Naive thymus-derived CD4-positive, alpha-beta T cell (primary cell): ENCODE results near the gene AKAP6. TPM values are rescaled to one million over a fixed set of nuclear protein-coding genes. Genes with fewer than 3 reads are reported as not detected.

Source experiments
- ATAC-seq: fragments of 150-1000 bp; cut with Tn5 transposase; 2 replicates; pipeline ENCODE4 v1.10.0; 2021; ENCODE audit warnings: mild to moderate bottlenecking, moderate library complexity
- CTCF ChIA-PET: fragments of 350-600 bp; sonication (Branson Sonifier 250); formaldehyde crosslinking; loops from one replicate; lab custom pipeline; 2021; ENCODE audit warnings: antibody characterized with exemption; lab: Charles Lee
- POLR2A ChIA-PET: fragments of 350-600 bp; sonication (Branson Sonifier 250); formaldehyde crosslinking; loops from one replicate; lab custom pipeline; 2021; ENCODE audit warnings: antibody characterized with exemption, inconsistent platforms; lab: Charles Lee
- DNase-seq, 9 donors: peaks; one replicate each; pipeline versions ENCODE4 v3.0.0 to v3.0.0-alpha.2; 2020 to 2022; ENCODE audit warnings: mixed read lengths in 1 of 9
- H3K27ac ChIP-seq: one replicate; pipeline ENCODE4 v1.7.0; 2013; ENCODE audit warnings: mild to moderate bottlenecking, low read depth, low read length, moderate library complexity
- H3K27me3 ChIP-seq, 2 donors: one replicate each; pipeline ENCODE4 v1.7.0; 2013; ENCODE audit warnings: low read length in 2 of 2, mild to moderate bottlenecking in 2 of 2, moderate library complexity in 2 of 2; ENCODE audit not compliant: control insufficient read depth in 2 of 2, insufficient read depth in 2 of 2
- H3K36me3 ChIP-seq, 3 experiments: 1 replicate in 2 of 3; 2 replicates in 1 of 3; pipeline ENCODE4 v1.7.0; 2013; ENCODE audit warnings: low read length in 3 of 3, mild to moderate bottlenecking in 3 of 3, moderate library complexity in 1 of 3; ENCODE audit not compliant: insufficient read depth in 3 of 3, control insufficient read depth in 2 of 3
- H3K4me1 ChIP-seq, 2 donors: one replicate each; pipeline ENCODE4 v1.7.0; 2013; ENCODE audit warnings: low read length in 2 of 2, mild to moderate bottlenecking in 2 of 2, moderate library complexity in 1 of 2; ENCODE audit not compliant: control insufficient read depth in 2 of 2, insufficient read depth in 2 of 2
- H3K4me3 ChIP-seq: 2 replicates; pipeline ENCODE4 v1.7.0; 2013; ENCODE audit warnings: mild to moderate bottlenecking, low read length
- H3K9me3 ChIP-seq, 3 experiments: 1 replicate in 2 of 3; 2 replicates in 1 of 3; pipeline ENCODE4 v1.7.0; 2013; ENCODE audit warnings: low read length in 3 of 3; ENCODE audit not compliant: control insufficient read depth in 2 of 3
- H3K27ac Mint-ChIP-seq, 9 donors: one replicate each; pipeline ENCODE4 v1.8.0; 2020 to 2022; ENCODE audit warnings: mixed read lengths in 9 of 9, mild to moderate bottlenecking in 8 of 9, moderate library complexity in 5 of 9, inconsistent platforms in 2 of 9
- H3K27me3 Mint-ChIP-seq, 5 donors: one replicate each; pipeline ENCODE4 v1.8.0; 2021 to 2022; ENCODE audit warnings: mixed read lengths in 5 of 5, mild to moderate bottlenecking in 1 of 5
- H3K36me3 Mint-ChIP-seq, 5 donors: one replicate each; pipeline ENCODE4 v1.8.0; 2020 to 2022; ENCODE audit warnings: mixed read lengths in 5 of 5, mild to moderate bottlenecking in 3 of 5, inconsistent platforms in 1 of 5
- H3K4me1 Mint-ChIP-seq, 7 donors: one replicate each; pipeline ENCODE4 v1.8.0; 2020 to 2022; ENCODE audit warnings: mixed read lengths in 7 of 7, mild to moderate bottlenecking in 3 of 7, inconsistent platforms in 1 of 7
- H3K4me3 Mint-ChIP-seq, 10 donors: one replicate each; pipeline ENCODE4 v1.8.0; 2020 to 2022; ENCODE audit warnings: mild to moderate bottlenecking in 10 of 10, mixed read lengths in 10 of 10, moderate library complexity in 6 of 10, inconsistent platforms in 2 of 10
- H3K9me3 Mint-ChIP-seq, 11 donors: one replicate each; pipeline ENCODE4 v1.8.0; 2020 to 2022; ENCODE audit warnings: mixed read lengths in 11 of 11, mild to moderate bottlenecking in 4 of 11, inconsistent platforms in 1 of 11, moderate library complexity in 1 of 11
- intact Hi-C, 2 donors: fragments of 100-400 bp; cut with micrococcal nuclease; formaldehyde crosslinking; loops; one replicate each; pipeline ENCODE4 v1.15.1; 2023
- polyA plus RNA-seq, 2 donors: library from polyadenylated mRNA; unstranded; fragments of 300-500 nt; fragmentation: Illumina TruSeq; gene quantifications; one replicate each; pipeline ENCODE4 v1.2.3, GENCODE V29; 2021
- total RNA-seq, 6 experiments: library from RNA in 5 of 6; stranded (reverse) in 5 of 6; gene quantifications; 1 replicate in 5 of 6; 2 replicates in 1 of 6; pipeline ENCODE4 v1.2.3 and lab custom pipeline; 2021 to 2026

AKAP6 gene
- total and polyA plus RNA-seq, 7 experiments from 2014 or later = 0.29 to 7.9 (median 4.1) TPM

- ChIA-PET POLR2A (no interaction called here), CTCF (no interaction called here)
- intact Hi-C loops = no loop called here
- H3K4me3 ChIP-seq = no peak overlapping the region
- no peaks in the 10 kb centered on the region for H3K27me3 Mint-ChIP-seq
- peaks cover 0 to 6% (median 0%) of the 10 kb centered on the region in 5 donors for H3K36me3 Mint-ChIP-seq
- no peak for DNase-seq
- no peak for ATAC-seq
- H3K9me3 Mint-ChIP-seq = peaks cover 0 to 7% (median 2%) of the 10 kb centered on the region in 11 donors
- H3K27me3 ChIP-seq = no peaks in the 10 kb centered on the region
- H3K27ac ChIP-seq = no peak overlapping the region
- H3K36me3 ChIP-seq = no peaks in the 10 kb centered on the region
- no peak overlapping the region for H3K27ac Mint-ChIP-seq
- H3K4me1 ChIP-seq = no peaks in the 10 kb centered on the region
- no peaks in the 10 kb centered on the region for H3K9me3 ChIP-seq
- H3K4me3 Mint-ChIP-seq = no peak overlapping the region
- H3K4me1 Mint-ChIP-seq = no peaks in the 10 kb centered on the region
Measured at GRCh38 chr14:32331206-32331605, 2.1 kb downstream of the AKAP6 start.

- Mint-ChIP-seq H3K27me3 (no peaks in the 10 kb centered on the region), H3K4me1 (no peaks in the 10 kb centered on the region), H3K27ac (no peak overlapping the region), H3K4me3 (no peak overlapping the region), H3K9me3 (peaks cover 0 to 2% (median 0%) of the 10 kb centered on the region in 11 donors), H3K36me3 (peaks cover 0 to 10% (median 0%) of the 10 kb centered on the region in 5 donors)
- ChIA-PET CTCF (no interaction called here), POLR2A (no interaction called here)
- H3K36me3 ChIP-seq = no peaks in the 10 kb centered on the region
- DNase-seq = no peak
- ATAC-seq = no peak
- H3K27me3 ChIP-seq = no peaks in the 10 kb centered on the region
- no peak overlapping the region for H3K4me3 ChIP-seq
- no peaks in the 10 kb centered on the region for H3K9me3 ChIP-seq
- intact Hi-C loops = no loop called here
- no peaks in the 10 kb centered on the region for H3K4me1 ChIP-seq
- no peak overlapping the region for H3K27ac ChIP-seq
Measured at GRCh38 chr14:32332415-32333316, 3.6 kb downstream of the AKAP6 start.

- ATAC-seq = no peak
- no peaks in the 10 kb centered on the region for H3K4me1 Mint-ChIP-seq
- intact Hi-C loops = no loop called here
- H3K4me3 Mint-ChIP-seq = no peak overlapping the region
- Histone ChIP-seq H3K36me3 (no peaks in the 10 kb centered on the region), H3K4me1 (no peaks in the 10 kb centered on the region), H3K27ac (no peak overlapping the region), H3K4me3 (no peak overlapping the region), H3K9me3 (no peaks in the 10 kb centered on the region), H3K27me3 (no peaks in the 10 kb centered on the region)
- POLR2A ChIA-PET = no interaction called here
- H3K27me3 Mint-ChIP-seq = no peaks in the 10 kb centered on the region
- peaks cover 0 to 5% (median 0%) of the 10 kb centered on the region in 5 donors for H3K36me3 Mint-ChIP-seq
- DNase-seq = no peak
- no peaks in the 10 kb centered on the region for H3K9me3 Mint-ChIP-seq
- CTCF ChIA-PET = no interaction called here
- H3K27ac Mint-ChIP-seq = no peak overlapping the region
Measured at GRCh38 chr14:32336702-32337101, 7.6 kb downstream of the AKAP6 start.

DNA sequence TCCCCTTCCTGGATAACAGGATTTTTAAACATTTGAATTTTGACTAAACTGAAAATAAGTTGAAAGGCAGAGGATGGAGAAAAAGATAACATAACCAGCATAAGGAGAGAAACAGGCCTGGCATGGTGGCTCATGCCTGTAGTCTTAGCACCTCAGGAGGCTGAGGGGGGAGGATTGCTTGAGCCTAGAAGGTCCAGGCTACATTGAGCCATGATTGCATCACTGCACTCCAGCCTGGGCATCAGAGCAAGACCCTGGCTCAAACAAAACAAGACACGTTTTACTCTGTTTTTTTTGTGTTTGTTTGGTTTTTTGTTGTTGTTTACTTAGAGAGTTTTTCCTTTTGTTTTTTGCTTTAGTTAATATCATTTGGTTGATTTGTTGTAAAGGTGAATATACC is 8.7 kb downstream of the AKAP6 start:
- H3K9me3 ChIP-seq = no peaks in the 10 kb centered on the region
- ChIA-PET POLR2A (no interaction called here), CTCF (no interaction called here)
- Mint-ChIP-seq H3K27me3 (no peaks in the 10 kb centered on the region), H3K27ac (no peak overlapping the region), H3K4me1 (no peaks in the 10 kb centered on the region), H3K4me3 (no peak overlapping the region), H3K9me3 (no peaks in the 10 kb centered on the region), H3K36me3 (peaks cover 0 to 10% (median 8%) of the 10 kb centered on the region in 5 donors)
- DNase-seq (no peak), ATAC-seq (no peak)
- H3K4me3 ChIP-seq = no peak overlapping the region
- no peaks in the 10 kb centered on the region for H3K27me3 ChIP-seq
- no peaks in the 10 kb centered on the region for H3K36me3 ChIP-seq
- intact Hi-C loops = no loop called here
- no peak overlapping the region for H3K27ac ChIP-seq
- no peaks in the 10 kb centered on the region for H3K4me1 ChIP-seq

DNA sequence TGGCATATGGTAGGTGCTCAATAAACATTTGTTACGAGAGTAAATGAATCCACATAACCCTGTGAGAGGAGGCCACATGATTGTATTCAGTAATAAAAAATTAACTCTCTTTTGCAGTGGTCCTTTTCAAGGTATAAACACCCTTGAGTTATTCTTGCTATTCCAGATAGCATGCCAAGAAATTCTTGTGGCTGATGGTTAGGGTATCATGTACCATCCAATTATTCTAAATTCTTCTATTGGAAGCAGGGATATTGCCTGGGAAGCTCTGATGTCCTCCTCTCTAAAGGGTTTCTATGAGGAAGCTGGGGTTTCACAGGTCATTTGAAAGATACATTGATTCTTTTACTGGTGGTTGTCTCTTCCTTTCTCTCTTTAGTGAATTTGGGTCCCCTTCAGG is 10.1 kb downstream of the AKAP6 start:
- Mint-ChIP-seq H3K4me3 (no peak overlapping the region), H3K4me1 (no peaks in the 10 kb centered on the region), H3K27me3 (no peaks in the 10 kb centered on the region), H3K27ac (no peak overlapping the region), H3K9me3 (no peaks in the 10 kb centered on the region), H3K36me3 (peaks cover 0 to 13% (median 8%) of the 10 kb centered on the region in 5 donors)
- Histone ChIP-seq H3K4me3 (no peak overlapping the region), H3K36me3 (no peaks in the 10 kb centered on the region), H3K27me3 (no peaks in the 10 kb centered on the region), H3K4me1 (no peaks in the 10 kb centered on the region), H3K27ac (no peak overlapping the region), H3K9me3 (no peaks in the 10 kb centered on the region)
- ChIA-PET CTCF (interaction anchor here (0.6 kb wide), 1 partner anchor 9 kb away, joined by 4 read pairs; no protein-coding TSS in a partner anchor), POLR2A (interaction anchor here (0.6 kb wide), 1 partner anchor 290 kb away, joined by 3 read pairs; no protein-coding TSS in a partner anchor)
- DNase-seq (no peak), ATAC-seq (no peak)
- intact Hi-C loops = no loop called here

- Histone ChIP-seq H3K9me3 (no peaks in the 10 kb centered on the region), H3K27me3 (no peaks in the 10 kb centered on the region), H3K36me3 (no peaks in the 10 kb centered on the region), H3K4me3 (no peak overlapping the region), H3K4me1 (no peaks in the 10 kb centered on the region), H3K27ac (no peak overlapping the region)
- ChIA-PET POLR2A (interaction anchor here (0.7 kb wide), 1 partner anchor 87 kb away, joined by 3 read pairs; no protein-coding TSS in a partner anchor), CTCF (no interaction called here)
- Mint-ChIP-seq H3K27ac (no peak overlapping the region), H3K27me3 (no peaks in the 10 kb centered on the region), H3K9me3 (no peaks in the 10 kb centered on the region), H3K4me1 (no peaks in the 10 kb centered on the region), H3K36me3 (peaks cover 0 to 13% (median 5%) of the 10 kb centered on the region in 5 donors), H3K4me3 (no peak overlapping the region)
- DNase-seq (no peak), ATAC-seq (no peak)
- intact Hi-C loops = no loop called here
Measured at GRCh38 chr14:32341947-32342846, 13.1 kb downstream of the AKAP6 start.
